ENCODE data around the gene SV2C.
"Not testable (repeated sequence)": the region's sequence is repeated elsewhere in the genome, so short reads cannot be mapped to it uniquely, and the experiment has no call there.

The SV2C gene, protein sequence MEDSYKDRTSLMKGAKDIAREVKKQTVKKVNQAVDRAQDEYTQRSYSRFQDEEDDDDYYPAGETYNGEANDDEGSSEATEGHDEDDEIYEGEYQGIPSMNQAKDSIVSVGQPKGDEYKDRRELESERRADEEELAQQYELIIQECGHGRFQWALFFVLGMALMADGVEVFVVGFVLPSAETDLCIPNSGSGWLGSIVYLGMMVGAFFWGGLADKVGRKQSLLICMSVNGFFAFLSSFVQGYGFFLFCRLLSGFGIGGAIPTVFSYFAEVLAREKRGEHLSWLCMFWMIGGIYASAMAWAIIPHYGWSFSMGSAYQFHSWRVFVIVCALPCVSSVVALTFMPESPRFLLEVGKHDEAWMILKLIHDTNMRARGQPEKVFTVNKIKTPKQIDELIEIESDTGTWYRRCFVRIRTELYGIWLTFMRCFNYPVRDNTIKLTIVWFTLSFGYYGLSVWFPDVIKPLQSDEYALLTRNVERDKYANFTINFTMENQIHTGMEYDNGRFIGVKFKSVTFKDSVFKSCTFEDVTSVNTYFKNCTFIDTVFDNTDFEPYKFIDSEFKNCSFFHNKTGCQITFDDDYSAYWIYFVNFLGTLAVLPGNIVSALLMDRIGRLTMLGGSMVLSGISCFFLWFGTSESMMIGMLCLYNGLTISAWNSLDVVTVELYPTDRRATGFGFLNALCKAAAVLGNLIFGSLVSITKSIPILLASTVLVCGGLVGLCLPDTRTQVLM

DNA sequence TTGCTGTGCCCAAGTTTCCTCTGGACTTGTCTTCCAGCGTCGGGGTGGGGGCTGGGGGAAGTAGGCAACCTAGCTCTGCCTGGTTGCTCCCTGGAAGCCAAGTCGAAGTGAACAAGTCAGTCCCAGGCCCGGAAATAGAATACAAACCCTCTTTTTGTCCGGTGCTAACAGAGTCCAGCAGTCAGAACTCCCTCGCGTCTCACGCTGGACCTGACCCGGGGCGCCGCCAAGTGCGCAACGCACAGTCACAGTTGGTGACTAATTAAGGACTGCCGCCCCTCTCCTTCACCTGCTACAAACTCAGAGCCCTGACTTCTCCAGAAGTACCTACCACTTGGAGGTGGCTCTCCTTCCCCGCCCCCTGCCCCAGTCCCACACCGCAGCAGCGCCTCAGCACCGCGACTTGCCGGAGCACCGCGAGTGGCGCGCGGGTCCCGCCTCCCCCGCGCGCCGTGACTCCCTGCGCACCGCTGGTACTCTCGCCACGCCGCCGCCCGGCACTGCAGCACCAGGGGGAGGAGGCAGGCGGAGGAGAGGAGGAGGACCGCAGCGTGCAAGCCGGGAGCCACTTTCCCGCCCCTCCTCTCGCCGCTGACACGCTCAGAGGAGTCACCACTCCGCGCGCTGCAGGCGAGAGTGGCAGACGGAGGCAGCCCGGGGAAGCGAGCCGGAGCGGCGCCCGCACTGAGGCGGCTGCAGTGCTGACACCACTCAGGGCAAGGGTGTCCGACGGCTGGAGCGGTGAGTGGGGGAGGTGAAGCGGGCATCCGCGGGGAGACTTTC lies at the start of gene SV2C:
Gene SV2C, plus strand, starts transcription at position 612 of the 783 bp plus-strand sequence. CDS start 48,368 bp downstream, outside the sequence.
- DNase-seq, result peak; percentile 20 to 23

DNA sequence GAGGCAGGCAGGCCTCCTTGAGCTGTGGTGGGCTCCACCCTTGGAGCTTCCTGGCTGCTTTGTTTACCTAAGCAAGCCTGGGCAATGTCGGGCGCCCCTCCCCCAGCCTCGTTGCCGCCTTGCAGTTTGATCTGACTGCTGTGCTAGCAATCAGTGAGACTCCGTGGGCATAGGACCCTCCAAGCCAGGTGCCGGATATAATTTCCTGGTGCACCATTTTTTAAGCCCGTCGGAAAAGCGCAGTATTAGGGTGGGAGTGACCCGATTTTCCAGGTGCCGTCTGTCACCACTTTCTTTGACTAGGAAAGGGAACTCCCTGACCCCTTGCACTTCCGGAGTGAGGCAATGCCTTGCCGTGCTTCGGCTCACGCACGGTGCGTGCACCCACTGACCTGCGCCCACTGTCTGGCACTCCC lies 45.4 kb upstream of the SV2C start:
- not testable (repeated sequence) for DNase-seq

DNA sequence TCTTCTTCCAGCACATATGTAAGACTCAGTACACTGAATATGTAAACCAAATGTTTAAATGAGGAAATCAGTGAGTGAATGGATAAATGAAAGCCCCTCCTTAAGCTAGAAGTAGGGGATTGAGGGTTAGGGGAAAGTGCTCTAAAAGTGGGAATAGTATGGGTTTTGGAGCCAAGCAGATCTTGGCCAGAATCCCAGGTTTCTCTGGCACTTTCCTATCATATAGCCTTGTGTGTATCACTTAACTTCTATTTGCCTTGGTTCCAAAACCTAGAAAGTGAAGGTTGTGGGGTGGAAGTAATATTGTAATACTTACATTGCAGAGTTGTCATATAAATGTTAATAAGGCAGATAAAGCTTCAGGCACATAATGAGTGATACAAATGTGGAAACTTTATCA lies 45.0 kb upstream of the SV2C start:
- no peak for DNase-seq

DNA sequence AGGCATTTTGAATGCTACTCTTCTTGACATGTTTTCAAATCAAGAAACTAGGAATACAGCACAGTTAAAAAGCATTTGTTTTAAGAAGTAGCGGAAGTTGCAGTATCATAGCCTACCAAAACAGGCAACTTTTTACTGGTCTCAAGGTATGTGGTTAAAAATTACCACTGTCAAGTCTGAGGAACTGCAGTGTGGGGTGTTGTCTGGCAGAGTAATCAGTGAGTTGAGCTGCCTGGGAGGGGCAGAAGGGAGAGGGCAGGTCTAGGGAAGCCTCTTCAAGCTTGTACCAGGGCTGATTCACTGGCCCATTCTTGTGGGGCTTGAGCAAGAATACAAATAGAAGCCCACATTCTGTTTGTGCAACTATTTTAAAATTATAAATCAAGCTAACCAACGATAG lies 42.4 kb upstream of the SV2C start:
- DNase-seq, result no peak

DNA sequence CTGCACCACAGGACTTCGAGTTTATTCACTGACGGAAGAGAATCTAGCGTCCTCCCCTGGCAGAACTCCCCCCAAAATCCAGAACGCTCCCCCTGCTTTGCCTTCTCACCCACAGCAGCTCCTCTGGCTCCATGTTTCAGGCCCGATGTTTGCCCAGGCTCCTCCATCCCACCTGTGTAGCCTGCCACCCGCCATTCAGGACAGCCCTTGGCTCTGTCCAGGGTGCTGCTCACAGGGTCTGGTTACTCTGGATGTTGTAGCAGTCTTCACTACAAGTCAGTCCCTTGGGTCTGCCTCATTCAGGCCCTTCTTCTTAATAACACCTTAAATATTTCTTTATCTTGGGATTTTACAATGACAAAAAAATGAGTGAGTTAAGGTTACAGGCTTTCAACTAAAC lies 41.3 kb upstream of the SV2C start:
- DNase-seq, result no peak

DNA sequence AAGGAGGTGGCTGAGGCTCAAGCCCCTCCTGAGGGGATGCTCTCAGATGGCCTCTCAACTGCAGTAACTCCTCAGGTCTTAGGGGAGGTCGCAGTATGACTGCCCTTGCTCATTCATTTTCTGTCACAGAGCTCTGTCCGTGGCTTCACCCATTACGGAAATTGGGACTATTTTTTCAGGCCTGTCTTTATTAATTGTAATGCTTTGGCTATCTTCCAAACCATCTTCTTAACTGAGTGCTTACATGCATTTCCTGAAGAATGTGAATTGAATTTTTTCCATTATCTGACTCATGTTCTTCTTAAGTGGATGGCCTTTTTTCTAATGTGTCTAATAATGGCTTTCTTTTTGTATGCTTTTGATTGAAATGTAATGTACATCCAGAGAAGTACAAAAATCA lies 36.4 kb upstream of the SV2C start:
- DNase-seq, result no peak

- DNase-seq, result no peak
Measured at GRCh38 chr5:76050134-76050533, 33.0 kb upstream of the SV2C start.

GRCh38 chr5:76062502-76063041 lies 20.6 kb upstream of the SV2C start:
- no peak for DNase-seq

DNA sequence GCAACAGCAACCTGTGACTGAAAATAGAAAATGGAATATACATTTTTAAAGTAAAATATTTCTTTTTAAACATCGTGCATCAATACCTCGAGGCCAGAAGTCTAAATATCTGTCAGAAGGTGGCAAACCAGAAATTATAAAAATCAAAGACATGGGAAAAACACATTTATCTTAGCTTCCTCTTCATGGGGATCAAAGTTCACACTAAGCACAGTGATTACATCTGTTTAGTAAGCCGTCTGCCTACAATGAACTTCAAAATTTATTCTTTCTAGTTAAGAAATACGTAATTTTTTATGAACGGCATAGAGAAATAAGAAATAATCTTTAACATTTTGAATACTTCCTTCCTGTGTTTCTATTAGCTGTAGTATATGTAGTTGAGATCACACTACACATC lies 17.9 kb upstream of the SV2C start:
- DNase-seq, result no peak

- no peak for DNase-seq
Measured at GRCh38 chr5:76069061-76069735, 14.0 kb upstream of the SV2C start.

DNA sequence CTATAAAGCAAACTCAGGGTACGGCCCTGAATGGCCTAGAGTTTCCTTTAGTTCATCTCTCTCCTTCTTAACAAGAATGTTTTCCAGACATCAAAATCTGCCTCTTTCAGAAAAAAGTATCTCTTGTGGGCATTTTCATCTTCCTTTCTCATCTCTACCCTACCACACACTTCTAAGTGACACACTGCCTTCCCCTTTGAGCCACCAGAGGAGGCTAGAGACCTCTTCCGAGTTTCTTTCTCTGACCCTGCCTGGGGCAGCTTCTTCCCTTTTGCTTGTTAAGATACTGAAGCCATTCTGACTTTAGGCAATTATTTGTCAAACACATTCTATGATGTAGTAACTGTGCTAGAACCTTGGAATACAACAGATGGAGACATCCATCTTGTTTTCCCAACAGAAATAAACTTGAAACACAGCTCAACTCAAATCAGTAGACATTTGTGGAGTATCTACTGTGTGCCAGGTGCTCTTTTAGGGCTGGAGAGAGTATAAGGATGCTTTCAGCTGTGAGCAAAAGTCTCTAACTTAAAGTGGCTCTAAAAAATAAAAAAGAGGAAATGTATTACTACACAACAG lies 8.6 kb upstream of the SV2C start:
- no peak for DNase-seq

- DNase-seq, result no peak
Measured at GRCh38 chr5:76081811-76082771, 1.1 kb upstream of the SV2C start.

DNA sequence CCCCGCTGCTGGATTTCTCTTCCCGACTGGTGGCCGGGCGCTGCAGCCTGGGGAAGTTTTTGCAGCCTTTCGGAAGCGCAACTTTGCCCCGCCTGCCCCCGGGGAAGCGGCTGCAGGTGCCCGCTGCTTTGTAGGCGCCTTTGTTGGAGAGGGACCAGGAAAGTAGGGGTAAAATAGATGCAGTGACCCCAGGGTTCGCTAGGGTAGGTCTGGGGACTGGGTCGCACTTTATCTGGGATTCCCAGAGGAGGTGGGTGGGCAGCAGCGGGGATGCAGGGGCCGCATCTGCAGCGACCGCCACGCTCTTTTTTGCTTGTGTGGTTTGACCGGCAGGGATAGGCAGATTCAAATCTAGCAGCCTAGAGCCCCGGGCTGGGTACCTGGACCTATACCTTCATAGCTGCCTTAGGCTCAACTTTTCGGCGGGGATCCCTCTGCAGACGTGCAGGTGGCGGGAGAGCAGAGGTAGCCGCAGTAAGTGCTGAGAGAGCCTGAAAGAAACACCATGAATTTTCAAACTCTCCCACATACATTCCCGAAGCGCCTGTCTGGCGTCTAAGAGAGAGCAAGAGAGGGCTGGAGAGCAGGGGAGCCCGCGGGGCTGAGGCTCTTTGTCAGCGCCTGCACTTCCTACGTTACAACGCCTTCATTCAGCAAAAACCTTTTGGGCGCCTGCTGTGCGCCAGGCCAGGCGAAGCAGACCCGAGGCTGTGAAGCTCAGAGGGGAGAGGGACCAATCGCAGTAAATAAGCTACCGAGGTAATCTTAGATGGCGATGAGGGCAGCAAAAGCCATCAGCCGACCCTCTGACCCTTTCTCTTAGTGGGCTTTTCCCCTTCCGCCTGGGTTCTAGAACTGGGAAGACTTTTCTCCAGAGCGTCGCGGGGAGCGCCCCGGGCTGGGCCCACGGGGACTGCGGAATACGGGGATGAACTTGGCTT lies 642 bp downstream of the SV2C start:
- no peak for DNase-seq

- DNase-seq, result peak; percentile 3 to 47
Measured at GRCh38 chr5:76084496-76085242, 1.5 kb downstream of the SV2C start.

DNA sequence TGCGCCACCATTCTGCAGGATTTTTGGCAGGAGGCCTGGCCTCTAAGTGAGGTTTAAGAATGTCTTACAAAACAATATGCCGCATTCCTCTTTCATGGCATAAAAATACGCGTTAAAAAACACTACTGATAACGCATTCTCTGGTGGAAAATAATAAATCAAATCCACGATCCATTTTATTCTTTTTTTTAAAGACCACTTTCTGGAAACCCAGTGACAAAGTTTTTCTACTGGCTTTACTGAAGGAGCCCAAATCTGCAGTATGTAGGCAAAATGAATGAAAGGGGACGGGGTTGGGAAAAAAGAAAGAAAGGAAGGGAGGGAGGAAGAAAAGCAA lies 2.0 kb downstream of the SV2C start:
- DNase-seq, result no peak

GRCh38 chr5:76086095-76086494 lies 2.9 kb downstream of the SV2C start:
- DNase-seq, result no peak

DNA sequence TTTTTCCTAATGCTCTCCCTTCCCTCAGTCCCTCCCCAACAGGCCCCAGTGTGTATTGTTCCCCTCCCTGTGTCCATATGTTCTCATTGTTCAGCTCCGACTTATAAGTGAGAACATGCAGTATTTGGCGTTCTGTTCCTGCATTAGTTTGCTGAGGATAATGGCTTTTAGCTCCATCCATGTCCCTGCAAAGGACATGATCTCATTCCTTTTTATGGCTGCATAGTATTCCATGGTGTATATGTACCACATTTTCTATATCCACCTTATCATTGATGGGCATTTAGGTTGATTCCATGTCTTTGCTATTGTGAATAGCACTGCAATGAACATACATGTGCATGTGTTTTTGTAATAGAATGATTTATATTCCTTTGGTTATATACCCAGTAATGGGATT lies 6.0 kb downstream of the SV2C start:
- DNase-seq, result not testable (repeated sequence)

- no peak for DNase-seq
Measured at GRCh38 chr5:76091351-76091750, 8.2 kb downstream of the SV2C start.

DNA sequence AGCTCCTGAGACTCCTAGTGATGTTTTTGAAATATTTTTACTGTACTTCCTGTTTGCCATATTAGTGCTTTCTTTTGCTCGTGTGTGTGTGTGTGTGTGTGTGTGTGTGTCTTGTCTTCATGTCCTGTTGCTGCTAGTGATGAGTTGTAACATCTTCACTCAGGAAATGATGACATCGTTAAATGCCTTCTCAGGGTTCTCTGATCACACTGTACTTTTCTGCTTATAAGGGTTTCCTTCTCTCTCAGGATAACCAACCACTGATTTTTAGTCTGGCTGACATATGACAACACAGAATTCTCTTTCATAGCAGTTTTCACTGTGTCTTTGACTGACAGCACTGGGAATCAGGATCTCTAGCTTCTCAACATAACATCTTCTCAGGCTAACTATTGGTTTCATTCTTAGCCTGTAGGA lies 16.1 kb downstream of the SV2C start:
- DNase-seq, result no peak

Measured in stimulated activated CD4-positive, alpha-beta T cell treated with anti-CD3 and anti-CD28 coated beads, Interleukin-4, amount 100 ng/mL, for 4 hours (primary cell).